ENCODE measurements around the gene KLF5. TPM values are rescaled to one million over a fixed set of nuclear protein-coding genes. Genes with fewer than 3 reads are reported as not detected.

Gene KLF5
- total RNA-seq, 1 donor from 2014 or later: 2.4 TPM

DNA sequence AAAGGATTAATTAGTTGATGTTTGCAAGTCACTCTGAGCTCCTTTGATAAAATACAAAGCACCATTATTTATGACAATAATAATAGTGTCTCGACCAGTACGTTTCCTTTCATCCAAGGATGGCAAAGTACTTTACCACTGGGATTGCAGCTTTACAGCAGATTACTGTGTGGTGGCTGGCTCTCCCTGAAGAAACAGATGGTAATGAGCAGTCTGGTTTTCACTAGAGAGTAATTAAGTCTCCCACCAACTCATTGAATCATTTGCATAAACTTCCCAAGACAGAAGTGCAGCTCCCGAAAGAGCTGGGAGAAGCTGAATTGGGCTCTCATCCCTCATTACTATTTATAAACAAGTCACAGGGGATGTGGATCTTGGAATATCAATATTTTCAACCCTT, 48.7 kb downstream of the KLF5 start:
- no peak overlapping the region for H3K4me3 Mint-ChIP-seq (ENCODE audit: unreplicated experiment)
- no peaks in the 10 kb centered on the region for H3K4me1 Mint-ChIP-seq (ENCODE audit: unreplicated experiment)
- H3K36me3 Mint-ChIP-seq (ENCODE audit: low read depth, unreplicated experiment): no peaks in the 10 kb centered on the region
- no peaks in the 10 kb centered on the region for H3K9me3 Mint-ChIP-seq (ENCODE audit: unreplicated experiment)
- no peaks in the 10 kb centered on the region for H3K27me3 Mint-ChIP-seq (ENCODE audit: unreplicated experiment)
- DNase-seq (ENCODE audit: low spot score): no peak
- TF ChIP-seq, protein P1, sequence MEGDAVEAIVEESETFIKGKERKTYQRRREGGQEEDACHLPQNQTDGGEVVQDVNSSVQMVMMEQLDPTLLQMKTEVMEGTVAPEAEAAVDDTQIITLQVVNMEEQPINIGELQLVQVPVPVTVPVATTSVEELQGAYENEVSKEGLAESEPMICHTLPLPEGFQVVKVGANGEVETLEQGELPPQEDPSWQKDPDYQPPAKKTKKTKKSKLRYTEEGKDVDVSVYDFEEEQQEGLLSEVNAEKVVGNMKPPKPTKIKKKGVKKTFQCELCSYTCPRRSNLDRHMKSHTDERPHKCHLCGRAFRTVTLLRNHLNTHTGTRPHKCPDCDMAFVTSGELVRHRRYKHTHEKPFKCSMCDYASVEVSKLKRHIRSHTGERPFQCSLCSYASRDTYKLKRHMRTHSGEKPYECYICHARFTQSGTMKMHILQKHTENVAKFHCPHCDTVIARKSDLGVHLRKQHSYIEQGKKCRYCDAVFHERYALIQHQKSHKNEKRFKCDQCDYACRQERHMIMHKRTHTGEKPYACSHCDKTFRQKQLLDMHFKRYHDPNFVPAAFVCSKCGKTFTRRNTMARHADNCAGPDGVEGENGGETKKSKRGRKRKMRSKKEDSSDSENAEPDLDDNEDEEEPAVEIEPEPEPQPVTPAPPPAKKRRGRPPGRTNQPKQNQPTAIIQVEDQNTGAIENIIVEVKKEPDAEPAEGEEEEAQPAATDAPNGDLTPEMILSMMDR (IDR thresholded peaks at IDR 0.05; ENCODE audit: unreplicated experiment): no peak
- H3K27ac Mint-ChIP-seq (ENCODE audit: unreplicated experiment): no peak overlapping the region

DNA sequence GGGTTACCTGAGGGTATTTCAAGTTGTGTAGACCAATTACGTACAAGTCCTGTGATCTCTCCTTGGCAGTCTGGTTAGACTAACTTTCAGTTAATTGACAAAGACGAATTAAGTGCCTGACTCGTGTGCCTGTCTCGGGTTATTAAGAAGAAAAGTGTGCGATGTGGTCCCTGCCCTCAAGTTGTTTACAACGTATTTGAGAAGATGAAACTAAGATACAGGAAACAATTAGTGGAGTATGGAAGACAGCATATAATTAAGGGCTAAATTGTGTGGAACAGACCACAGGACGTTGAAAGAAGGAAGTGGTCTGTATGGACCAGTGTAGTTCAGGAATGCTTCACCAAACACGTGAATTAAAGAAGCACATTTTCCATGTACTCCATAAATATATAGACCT, 49.2 kb downstream of the KLF5 start:
- Mint-ChIP-seq H3K27ac (ENCODE audit: unreplicated experiment) (no peak overlapping the region), H3K36me3 (ENCODE audit: low read depth, unreplicated experiment) (no peaks in the 10 kb centered on the region), H3K27me3 (ENCODE audit: unreplicated experiment) (no peaks in the 10 kb centered on the region), H3K4me1 (ENCODE audit: unreplicated experiment) (no peaks in the 10 kb centered on the region), H3K4me3 (ENCODE audit: unreplicated experiment) (no peak overlapping the region), H3K9me3 (ENCODE audit: unreplicated experiment) (no peaks in the 10 kb centered on the region)
- no peak for DNase-seq (ENCODE audit: low spot score)
- TF ChIP-seq, protein P1 (IDR thresholded peaks at IDR 0.05; ENCODE audit: unreplicated experiment): no peak

DNA sequence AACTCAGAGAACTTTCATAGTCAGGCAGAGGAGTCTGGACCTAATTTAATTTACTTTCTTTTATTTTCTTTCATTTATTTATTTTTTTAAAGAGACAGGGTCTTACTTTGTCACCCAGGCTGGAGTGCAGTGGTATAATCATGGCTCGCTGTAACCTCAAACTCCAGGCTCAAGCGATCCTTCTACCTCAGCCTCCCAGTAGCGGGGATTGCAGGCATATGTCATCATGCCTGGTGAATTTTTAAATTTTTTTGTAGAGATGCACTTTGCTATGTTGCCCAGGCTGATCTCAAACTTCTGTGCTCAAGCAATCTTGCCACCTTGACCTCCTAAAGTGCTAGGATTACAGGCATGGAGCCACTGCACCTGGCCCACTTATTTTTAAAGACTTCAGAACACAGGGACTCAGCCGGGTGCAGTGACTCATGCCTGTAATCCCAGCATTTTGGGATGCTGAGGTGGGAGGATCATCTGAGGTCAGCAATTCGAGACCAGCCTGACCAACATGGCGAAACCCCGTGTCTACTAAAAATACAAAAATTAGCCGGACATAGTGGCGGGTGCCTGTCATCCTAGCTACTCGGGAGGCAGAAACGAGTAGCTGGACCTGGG, 50.6 kb downstream of the KLF5 start:
- DNase-seq (ENCODE audit: low spot score): no peak

DNA sequence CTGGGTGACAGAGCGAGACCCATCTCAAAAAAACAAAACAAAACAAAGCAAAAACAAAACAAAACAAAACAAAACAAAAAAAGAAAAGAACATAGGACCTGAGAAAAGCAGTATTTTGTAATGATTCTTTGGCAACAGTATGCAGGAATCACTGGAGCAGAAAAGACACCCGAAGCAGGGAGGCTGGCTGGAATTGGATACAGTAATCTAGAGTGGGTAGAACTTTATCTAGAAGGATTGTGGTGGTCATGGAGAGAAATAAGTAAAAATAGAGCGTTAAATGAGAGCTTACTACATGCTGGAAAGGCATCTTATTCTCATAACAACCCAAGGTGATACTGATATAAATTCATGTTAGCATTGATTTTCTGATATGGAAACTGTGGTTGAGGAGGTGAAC, 51.2 kb downstream of the KLF5 start:
- no peak for DNase-seq (ENCODE audit: low spot score)
- H3K9me3 Mint-ChIP-seq (ENCODE audit: unreplicated experiment): no peaks in the 10 kb centered on the region
- H3K27ac Mint-ChIP-seq (ENCODE audit: unreplicated experiment): no peak overlapping the region
- H3K36me3 Mint-ChIP-seq (ENCODE audit: low read depth, unreplicated experiment): no peaks in the 10 kb centered on the region
- H3K27me3 Mint-ChIP-seq (ENCODE audit: unreplicated experiment): no peaks in the 10 kb centered on the region
- H3K4me1 Mint-ChIP-seq (ENCODE audit: unreplicated experiment): no peaks in the 10 kb centered on the region
- no peak overlapping the region for H3K4me3 Mint-ChIP-seq (ENCODE audit: unreplicated experiment)
- TF ChIP-seq, protein P1 (IDR thresholded peaks at IDR 0.05; ENCODE audit: unreplicated experiment): no peak

More for the DNA sequence above, 50.6 kb downstream of the KLF5 start:
- no peak overlapping the region for H3K27ac Mint-ChIP-seq (ENCODE audit: unreplicated experiment)
- H3K4me1 Mint-ChIP-seq (ENCODE audit: unreplicated experiment): no peaks in the 10 kb centered on the region
- H3K27me3 Mint-ChIP-seq (ENCODE audit: unreplicated experiment): no peaks in the 10 kb centered on the region
- no peaks in the 10 kb centered on the region for H3K9me3 Mint-ChIP-seq (ENCODE audit: unreplicated experiment)
- TF ChIP-seq, protein P1 (IDR thresholded peaks at IDR 0.05; ENCODE audit: unreplicated experiment): no peak
- no peak overlapping the region for H3K4me3 Mint-ChIP-seq (ENCODE audit: unreplicated experiment)
- H3K36me3 Mint-ChIP-seq (ENCODE audit: low read depth, unreplicated experiment): no peaks in the 10 kb centered on the region

DNA sequence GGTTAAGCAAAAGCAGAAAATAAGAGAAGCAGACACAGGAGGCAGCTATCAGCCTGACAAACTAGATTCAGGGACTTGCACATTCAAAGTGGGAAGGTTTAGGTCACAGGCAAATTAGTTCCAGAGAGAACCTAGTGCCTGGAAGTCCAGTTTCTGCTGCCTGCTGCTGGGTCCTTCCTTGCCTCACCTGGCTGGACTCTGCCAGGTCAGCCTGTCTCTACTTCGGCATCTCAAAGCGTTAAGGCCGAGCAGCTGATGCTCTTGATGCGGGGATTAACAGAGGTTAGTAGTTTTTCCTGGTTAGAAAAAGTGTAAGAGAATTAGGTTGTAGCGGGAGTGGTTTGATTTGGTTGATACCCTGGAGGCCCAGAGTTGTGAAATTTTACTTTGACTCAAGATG, 52.0 kb downstream of the KLF5 start:
- Mint-ChIP-seq H3K36me3 (ENCODE audit: low read depth, unreplicated experiment) (no peaks in the 10 kb centered on the region), H3K4me3 (ENCODE audit: unreplicated experiment) (no peak overlapping the region), H3K27ac (ENCODE audit: unreplicated experiment) (no peak overlapping the region), H3K9me3 (ENCODE audit: unreplicated experiment) (no peaks in the 10 kb centered on the region), H3K27me3 (ENCODE audit: unreplicated experiment) (no peaks in the 10 kb centered on the region), H3K4me1 (ENCODE audit: unreplicated experiment) (no peaks in the 10 kb centered on the region)
- TF ChIP-seq, protein P1 (IDR thresholded peaks at IDR 0.05; ENCODE audit: unreplicated experiment): no peak
- DNase-seq (ENCODE audit: low spot score): no peak
